ENCODE data around the gene AK8.

The AK8 gene

DNA sequence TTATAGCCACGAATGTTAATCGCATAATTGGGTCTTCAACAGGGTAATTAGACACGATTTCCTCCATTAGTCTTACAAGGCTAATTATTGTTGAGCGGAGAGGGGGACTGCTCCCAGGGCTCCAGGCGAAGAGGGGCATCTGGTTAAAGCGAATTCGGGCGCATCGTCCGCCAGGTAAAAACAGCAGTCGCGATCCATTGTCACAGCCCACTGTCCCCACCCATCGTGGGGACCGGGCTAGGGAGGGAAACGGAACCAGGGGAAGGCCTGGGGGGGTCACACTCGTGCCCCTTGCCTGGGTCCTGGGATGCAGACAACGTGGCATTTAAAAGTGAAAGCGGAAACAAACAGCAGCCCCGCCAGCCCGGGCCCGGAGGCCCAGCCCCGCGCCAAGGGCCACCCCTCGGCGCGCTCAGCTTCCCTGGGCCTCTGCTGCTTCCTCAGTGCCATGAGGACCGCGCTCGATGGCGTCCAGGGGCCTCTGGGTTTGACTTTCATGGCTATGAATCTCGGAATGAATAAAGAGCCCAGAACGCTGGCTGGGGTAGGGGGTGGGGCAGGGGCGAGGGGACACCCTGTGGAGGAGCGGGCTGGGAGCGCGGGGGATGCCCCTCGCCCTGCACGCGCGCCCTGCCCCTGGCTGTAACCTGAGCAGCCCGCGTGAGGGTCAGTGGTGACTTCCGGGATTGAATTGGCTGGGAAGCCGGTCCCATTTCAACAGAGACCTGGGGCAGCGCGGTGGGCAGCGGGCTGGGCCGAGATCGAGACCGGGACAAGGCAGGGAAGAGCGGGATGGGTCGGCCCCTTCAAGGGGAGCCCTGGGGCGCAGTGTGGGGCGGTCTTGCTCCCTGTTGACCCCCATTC lies 107.9 kb downstream of the AK8 start:
- peak; percentile 83 for DNase-seq

DNA sequence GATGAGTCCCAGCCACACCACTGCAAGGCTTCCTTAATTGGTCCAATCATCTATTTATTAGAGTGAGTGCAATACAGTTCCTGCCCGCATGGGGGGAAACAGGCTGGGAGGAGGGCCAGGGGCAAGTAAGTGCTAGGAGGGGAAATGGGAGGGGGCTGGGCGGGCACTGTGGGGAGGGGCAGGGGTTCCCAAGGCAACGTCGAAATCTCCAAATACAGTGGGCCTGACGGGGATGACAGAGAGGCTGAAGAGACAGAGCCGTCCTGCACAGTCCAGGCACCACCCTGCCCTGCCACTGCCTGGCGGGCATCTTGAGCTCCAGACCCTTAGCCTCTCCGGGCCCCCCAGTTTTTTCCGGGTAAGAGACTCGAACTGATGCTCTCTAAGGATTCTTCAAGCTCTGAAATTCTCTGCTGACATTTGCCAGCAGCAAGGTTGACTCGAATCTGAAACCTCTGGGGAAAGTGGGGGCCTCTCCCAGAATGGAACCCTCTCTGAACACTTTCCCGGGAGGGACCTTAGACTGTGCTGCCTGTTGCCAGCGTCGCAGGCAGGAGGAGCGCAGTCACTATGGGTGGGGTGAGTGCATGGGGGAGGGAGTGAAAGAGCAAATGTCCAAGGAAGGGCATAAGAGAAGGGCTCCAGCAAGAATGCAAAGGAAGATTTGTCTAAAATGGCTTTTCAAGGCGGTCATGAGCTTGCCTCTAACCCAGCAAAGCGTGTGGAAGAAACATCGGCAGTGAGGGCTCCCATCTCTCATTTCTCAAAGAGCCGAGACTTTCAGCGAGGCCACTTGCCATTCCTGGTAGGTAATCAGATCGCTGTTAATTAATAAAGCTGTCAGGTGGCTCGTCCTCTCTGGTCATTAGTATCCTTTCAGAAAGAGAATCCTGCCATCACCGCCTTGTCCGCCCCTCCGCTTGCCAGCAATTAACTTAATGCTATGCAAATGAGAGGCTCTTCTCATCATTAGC lies 108.9 kb downstream of the AK8 start:
- DNase-seq: peak; percentile 84

DNA sequence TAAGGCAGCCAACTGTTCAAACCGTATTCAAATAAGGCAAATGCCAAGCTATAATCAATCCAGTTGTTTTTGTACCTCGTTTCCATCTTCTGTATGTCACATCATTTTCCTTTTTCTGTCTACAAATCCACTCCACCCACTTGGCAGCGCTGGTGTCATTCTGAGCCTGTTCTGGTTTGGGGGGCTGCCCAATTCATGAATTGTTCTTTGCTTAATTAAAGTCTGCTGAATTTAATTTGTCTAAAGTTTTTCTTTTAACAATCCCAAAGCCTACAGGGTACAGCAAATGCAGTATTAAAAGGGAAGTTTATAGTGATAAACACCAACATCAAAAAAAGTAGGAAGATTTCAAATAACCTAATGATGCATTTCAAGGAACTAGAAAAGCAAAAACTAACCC lies 114.5 kb downstream of the AK8 start:
- DNase-seq: no peak

DNA sequence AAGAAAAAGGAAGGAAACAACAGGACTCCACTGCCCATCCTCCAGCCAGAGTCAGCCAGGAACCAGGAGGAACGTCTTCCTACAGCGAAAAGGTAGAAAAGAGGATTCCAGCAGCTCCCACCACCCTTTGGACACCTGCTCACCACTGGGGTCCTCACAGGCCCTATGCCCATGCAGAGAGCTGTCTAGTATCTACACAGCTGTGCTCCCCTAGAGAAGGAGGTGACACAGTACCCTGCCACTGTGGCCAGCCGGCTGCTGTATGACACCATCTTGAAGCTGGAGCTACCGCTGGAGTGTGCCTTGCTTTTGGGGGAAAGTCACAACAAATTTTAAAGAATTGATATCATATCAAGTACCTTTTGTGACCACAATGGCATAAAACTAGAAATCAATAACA lies 115.2 kb downstream of the AK8 start:
- DNase-seq: no peak

DNA sequence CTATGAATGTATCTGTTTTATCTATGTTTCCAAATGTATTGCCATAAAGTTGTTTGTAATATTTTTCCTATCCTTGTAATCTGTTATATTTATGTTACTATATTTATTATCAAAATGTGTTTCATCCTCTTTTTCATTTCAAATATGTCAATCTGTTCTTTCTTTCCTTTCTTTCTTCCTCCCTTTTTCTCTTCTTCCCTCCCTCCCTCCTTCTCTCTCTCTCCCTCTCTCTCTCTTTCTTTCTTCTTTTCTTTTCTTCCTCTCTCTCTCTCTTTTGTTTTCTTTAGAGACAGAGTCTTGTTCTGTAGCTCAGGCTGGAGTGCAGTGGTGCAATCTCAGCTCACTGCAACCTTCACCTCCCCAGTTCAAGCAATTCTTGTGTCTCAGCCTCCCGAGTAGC lies 116.5 kb downstream of the AK8 start:
- DNase-seq: no peak

DNA sequence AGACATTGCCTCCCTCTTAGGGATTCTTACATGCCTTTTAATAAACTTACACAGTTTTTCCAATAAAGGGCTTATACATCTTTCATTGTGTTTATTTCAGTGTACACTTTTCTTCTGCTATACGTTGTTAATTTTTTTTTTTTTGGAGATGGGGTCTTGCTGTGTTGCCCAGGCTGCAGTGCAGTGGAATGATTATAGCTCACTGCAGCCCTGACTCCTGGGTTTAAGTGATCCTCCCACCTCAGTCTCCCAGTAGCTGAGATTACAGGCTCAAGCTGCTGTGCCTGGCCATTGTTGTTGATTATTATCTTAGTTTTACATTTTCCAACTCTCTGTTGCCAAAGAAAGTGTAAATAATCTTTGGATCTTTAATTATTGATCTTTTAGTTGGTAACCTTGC lies 118.0 kb downstream of the AK8 start:
- no peak for DNase-seq

DNA sequence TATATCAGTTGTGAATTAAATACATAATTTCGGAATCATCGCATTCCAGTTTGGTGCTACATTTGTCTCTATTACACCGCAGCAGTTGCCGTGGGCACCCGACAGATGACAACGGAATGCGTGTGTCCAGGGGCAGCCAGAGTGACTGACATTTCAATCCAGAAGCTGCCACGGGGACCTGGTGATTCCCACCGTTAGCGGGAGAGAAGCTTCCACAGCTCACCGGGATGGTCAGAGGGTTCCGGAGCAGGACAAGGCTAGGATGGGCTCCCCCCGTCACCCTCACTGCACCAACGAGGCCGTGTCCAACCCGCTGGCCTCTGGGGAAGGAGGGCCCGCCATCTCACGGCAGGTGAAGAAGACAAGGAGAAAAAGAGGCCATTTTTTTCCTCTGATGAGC lies 121.1 kb downstream of the AK8 start:
- DNase-seq: no peak

DNA sequence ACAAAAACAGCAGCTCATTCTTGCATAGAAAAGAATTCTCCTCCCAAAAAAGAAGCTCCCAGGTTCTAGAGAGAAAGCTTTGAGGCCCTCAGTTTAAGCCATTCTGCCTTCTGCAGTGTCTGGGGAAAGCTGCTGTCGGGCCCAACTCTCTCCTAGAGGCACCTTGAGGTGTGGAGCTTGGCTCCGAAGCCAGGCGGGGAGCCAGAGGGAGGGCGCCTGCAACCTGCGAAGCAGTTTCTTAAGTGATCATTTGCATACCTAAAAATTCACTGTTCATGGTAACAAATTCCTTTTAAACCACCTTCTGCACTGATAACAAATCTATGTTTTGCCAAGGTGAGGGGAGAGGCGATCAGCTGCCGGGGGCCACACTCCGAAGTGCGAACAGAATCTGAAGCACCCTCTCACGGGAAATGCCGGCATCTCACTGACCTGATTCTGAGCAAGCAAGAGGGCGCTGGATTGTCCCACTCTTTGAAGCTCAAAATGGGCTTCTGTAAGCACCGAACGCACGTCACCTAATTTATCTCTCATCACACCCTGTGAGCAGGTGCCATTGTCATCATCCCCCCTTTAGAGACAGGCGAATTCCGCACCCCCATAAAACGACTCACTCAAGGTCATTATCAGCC lies 121.8 kb downstream of the AK8 start:
- DNase-seq: no peak

DNA sequence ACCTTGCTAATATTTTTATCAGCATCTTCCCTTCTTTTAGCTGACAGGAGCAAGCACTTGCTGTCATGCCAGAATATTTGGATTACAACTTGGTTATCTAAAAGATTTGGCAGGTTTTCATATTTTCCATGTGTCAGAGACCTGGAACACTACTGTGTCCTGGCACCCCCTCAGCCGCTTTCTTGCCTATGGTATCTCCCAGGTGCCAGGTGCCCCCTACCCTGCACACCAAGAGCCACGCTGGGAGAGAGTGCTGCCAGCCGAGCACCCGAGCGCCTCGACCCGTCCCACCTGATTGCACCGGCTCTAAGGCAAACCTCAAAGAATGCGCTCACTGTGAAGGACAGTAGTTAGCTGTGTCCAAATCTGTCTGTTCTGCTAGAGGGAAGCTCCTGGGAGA lies 123.0 kb downstream of the AK8 start:
- DNase-seq: no peak

DNA sequence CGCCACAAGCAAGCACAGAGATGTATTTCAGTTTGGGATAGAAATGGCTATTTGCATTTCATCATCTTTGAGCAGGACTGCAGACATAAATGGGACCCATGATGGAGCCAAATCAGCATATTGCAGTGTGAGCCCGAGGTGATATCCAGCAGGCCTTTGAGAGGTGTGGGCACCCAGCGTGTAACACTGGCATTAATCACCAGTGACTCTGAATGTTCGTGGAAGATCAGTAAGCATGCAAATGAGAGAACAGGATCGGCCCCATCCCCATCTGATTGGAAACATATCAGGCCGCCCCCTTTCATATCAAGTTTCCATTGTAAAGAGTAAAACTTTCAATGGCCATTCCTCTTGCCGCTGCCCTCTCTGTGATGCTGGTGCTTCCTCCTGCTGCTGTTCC lies 123.8 kb downstream of the AK8 start:
- DNase-seq: no peak

DNA sequence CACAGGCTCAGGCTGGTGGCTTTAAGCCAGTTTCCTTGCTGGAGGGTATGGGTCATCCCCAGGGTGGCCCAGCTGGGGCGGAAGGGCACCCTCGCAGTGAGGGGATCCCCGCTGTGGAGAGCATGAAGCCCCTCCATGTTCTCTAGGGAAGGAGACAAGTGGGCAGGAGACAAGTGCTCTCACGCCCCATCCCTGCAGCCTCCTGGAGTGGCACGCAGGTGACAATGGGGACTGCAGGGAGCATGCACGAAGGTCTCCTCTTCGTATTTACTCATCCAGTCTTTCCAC lies 124.5 kb downstream of the AK8 start:
- DNase-seq: no peak

DNA sequence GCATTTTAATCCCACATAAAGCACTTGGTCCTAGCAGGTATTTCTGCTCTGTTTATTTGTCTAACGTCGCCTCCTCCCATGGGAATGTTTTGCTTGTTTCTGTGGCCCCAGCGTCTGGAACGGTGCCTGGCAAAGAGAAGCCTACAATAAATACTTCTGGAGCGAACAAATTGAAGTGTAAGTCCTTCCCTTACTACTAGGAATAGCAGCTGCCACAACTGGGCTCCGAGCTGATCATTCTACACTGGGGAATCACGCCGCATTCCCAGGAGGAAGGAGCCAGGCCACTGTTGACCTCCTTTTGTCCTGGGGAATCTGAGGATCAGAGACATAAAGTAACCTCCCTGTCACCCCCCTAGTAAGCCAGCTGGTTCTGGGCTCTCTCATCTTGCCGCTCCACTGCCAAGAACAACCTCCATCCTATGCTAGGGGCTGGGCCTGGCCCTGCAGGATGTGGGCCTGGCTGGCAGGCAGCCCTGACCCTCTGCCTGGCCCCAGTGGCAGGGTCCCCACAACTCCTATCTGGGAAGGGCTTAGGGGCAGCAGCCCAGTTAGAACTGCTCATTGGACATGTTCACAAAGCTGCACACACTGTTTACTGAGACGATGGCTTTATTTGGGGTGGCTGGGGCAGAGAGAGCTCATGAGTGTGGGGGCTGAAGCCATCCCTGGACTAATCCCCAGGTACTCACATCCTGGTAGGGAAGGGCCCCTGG lies 125.0 kb downstream of the AK8 start:
- DNase-seq: no peak

DNA sequence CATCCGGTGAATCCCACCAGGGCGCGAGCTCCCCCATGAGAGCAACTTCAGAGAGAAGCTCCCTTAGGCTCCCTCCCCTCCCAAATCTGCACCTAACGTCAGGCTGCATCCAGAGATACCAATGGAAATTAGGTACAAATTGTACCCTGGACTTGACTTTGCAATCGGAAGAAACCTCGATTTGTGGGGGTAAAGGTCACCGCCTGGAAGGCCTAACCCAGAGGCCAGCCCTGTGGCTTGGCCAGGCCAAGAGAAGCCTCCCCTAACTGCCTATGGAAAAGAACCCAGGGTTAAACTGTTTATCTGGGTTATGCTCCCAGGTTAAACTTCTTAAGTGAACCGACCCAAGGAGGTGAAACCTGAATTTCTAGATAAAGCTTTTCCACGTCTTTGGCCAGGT lies 127.4 kb downstream of the AK8 start:
- no peak for DNase-seq

DNA sequence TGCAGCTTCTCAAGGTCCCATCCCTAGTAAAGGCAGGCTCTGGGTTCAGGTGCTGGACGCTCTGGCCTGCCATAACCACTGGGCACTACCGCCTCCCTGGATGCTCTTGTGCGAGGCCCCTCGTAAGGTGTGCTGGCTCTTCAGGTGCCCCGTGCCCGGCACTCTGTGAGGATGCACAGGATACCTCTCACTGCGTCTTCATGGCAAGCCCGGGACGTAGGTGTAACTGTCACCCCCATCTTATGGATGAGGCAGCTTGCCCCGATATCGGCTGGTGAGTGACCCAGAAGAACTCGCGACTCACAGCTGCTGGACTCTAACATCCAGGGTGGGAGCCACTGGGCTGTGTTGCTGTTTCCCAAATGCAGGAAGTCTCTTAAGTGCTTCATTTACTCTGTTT lies 128.8 kb downstream of the AK8 start:
- no peak for DNase-seq

DNA sequence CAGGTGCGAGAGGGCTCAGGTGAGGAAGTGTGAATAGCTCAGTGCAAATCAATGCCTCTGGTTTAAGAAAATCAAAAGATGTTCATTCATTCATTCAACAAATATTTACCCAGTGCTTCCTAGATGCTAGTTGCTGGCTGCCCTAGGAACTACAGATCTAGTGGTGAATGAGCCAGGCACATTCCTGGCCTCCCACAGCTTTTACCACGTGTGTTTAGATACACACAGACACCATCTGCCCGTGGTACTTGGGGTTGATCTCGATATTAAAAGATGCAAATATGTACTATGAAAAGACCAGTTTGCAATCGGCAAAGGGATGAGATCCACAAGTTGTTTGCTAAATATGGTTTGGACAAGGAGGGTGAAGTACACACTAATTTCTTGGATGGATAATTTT lies 129.6 kb downstream of the AK8 start:
- DNase-seq: no peak

DNA sequence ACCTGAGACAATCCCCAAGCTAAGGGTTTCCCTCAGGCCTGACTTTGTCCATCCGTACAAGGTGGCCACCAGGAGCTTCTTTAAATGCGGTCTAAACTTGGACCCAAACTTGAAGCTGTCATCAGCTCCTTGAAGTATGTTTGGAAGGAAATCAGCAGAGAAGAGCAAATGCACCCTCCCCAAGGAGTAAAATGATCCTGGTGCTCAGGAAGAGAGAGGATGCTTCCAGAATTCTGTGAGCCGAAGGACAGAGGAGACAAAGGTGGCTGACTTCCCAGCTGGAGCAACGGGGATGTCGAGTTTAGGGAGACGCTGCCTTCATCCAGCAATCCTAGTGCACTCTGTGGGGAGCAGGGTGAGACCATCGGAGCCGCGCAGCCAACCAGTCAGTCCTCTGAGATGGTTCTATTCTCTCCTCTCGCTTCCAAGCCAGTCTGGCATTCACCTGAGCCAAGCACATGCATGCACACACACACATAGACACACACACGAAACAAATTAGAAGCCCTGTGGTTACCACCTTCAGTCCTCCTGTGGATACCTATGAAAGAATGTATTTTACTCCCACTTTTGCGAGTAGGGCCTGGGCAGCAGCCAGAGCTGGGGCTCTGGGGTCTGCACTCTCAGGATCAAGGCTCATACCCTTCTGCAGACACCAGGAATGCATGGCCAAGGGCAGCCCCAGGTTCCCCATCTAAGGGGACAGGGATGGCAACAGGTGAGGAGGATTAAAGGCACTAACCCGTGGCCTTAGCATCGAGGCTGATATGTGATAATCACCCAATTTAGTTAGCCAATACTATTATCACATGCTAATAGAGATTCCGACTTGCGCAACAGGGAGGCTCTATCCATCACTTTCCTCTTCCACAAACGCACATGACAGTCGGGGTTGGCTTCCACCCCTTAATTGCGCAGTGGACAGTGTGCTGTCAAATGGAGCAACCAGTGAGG lies 132.1 kb downstream of the AK8 start:
- no peak for DNase-seq

DNA sequence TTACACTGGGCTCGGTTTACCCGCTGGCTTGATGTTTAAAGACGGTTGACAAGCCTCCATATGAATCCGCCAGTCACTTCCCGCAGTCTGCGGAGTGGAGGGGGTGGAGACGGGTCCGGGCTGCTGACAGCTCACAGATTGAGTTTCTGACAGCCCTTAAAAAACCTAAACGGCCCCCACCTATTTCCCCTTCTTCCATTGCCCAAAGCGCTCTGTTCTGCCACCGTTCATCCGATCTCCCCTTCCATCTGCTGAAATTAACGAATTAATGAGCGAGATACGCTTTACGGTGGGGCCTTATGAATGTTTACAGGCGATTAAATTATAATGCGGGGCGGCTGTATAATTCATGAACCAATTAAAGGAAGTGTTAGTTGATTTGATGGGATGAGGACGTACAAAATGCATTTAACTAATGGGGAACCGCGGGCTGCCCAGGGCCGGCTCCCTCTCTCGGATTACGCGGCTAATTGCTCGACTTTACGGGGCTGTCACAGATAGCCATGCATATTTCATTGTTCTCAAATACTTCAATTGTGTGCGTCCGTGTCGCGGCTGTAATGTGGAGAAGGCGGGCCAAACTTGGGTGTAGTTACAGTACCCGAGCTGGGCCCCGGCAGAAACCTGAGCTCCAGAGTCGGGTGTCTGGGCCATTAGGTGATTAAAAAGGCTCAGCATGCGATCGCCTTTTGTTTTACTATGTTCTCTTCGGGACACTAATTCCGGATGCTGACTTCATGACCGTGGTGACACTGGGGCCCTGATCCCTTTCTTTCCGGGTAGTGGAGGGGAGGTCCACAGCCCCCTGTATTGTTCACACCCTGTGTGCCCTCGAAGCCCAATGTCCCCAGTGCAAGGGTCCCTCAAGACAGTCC lies 133.0 kb downstream of the AK8 start:
- peak; percentile 53 for DNase-seq

DNA sequence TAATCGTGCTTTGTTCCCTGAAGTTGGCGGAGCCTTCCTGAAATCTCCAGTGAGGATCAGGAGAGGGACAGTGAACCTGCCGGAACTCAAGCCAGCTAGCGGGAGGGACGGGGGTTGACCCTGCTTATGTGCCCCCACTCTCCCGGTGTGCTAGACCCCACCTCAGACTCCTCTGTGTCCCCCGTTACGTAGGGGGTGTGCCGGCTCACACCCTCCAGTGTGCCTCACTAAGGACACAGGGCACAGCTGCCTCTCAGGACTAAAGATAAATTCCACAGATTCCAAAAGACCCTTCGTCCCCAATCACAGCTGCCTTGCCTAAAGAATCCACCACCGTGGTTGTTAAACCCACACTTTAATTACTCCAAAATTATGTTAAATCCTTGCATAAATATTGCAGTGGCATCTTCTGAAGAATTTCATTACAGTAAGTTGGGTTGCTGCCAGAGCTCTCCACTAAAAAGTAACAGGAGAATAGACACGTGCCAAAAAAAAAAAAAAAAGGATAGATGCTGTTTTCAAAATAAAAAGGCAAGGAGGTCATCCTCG lies 134.1 kb downstream of the AK8 start:
- DNase-seq: no peak

DNA sequence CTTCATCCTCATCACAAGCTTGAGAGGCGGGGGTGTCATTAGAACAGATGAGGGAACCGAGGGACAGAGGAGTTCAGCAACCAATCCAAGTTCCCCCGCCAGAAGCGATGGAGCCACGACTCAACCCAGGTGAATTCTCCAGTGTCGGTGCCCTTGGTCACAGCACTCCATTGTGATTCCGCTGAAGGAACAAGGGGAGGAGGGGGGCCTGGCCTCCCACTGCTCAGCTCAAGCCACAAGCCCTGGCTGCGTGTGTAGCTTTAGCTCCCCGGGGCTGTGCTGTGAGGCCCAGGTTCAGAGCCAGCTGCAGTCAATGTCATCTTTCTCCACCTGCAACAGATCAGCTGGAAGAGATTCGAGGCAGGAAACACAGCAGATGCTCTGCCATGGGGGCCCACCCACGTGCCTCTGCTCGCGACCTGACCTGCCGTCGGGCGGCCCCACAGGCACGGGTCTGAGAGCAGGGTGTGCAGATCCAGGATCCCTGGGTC lies 135.2 kb downstream of the AK8 start:
- DNase-seq: peak; percentile 46

Data from left hindlimb (tissue), 1 donor.